Panc1 (cell line): ENCODE measurements around the gene TMEM163.

Experiments
- CTCF ChIP-seq: fragments of 450-650 bp; IDR thresholded peaks from 2 replicates; pipeline ENCODE4 v1.5.1; 2017; ENCODE audit warnings: mild to moderate bottlenecking
- POLR2AphosphoS5 ChIP-seq: IDR thresholded peaks from 2 replicates; pipeline ENCODE4 v1.6.1; 2012; ENCODE audit warnings: mild to moderate bottlenecking, low read depth, low read length, moderate library complexity

- TF ChIP-seq CTCF (no peak), POLR2AphosphoS5 (no peak)
Observed at GRCh38 chr2:134679294-134679693, 39.5 kb downstream of the TMEM163 start.
